ENCODE results near the gene JAZF1. TPM values are rescaled to one million over a fixed set of nuclear protein-coding genes. Genes with fewer than 3 reads are reported as not detected.

The JAZF1 gene
- polyA plus RNA-seq, 1 donor = 24.9 TPM

- DNase-seq = no peak
These were observed 15.3 kb downstream of the JAZF1 start for GRCh38 chr7:28165261-28165660.

- DNase-seq = no peak
These were observed 16.6 kb downstream of the JAZF1 start for GRCh38 chr7:28163949-28164348.

DNA sequence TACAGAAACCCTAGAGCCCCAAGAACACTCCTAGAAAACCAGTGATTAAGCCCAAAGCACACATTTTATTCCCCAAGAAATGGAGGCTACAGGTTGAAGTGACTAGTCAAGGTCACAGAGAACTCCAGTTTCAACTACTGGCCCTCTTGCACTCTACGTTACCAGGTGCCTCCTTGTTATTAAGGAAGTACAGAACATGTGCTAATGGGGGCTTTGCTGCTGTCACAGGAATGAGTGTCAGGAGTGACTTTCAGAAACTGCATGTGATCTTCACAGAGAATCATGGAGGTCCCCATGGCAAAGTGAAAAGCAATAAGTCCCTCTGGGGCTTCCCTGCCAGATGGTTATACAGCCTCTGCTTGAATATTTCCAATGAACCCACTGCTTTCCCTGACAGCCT is 19.3 kb downstream of the JAZF1 start:
- DNase-seq = no peak

GRCh38 chr7:28160551-28160991 is 20.0 kb downstream of the JAZF1 start:
- no peak for DNase-seq

DNA sequence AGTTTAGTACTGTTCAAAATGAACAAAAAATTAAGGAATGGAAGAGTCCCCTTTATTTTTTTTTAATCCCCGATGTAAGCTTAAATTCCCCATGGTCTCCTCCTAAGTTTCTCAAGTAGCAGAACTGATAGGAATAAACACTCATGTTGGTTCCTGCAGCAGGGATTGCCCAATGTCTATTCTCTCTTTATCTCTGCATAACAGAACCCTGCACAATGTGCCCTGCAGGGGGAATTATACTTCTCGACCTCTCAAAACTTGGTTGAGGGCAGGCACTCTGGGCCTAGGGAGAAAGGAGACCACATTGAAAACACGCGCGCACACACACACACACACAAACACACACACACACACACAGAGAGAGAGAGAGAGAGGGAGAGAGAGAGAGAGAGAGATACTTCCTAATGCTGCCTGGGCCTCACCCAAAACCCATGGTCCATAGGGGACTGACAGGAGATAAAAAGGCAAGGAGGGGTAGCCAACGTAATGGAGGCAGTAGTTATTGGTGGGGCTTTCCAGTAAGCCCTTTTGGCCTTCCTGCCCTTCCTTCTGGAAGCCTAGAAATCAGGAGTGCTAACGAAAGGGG is 22.7 kb downstream of the JAZF1 start:
- no peak for DNase-seq

DNA sequence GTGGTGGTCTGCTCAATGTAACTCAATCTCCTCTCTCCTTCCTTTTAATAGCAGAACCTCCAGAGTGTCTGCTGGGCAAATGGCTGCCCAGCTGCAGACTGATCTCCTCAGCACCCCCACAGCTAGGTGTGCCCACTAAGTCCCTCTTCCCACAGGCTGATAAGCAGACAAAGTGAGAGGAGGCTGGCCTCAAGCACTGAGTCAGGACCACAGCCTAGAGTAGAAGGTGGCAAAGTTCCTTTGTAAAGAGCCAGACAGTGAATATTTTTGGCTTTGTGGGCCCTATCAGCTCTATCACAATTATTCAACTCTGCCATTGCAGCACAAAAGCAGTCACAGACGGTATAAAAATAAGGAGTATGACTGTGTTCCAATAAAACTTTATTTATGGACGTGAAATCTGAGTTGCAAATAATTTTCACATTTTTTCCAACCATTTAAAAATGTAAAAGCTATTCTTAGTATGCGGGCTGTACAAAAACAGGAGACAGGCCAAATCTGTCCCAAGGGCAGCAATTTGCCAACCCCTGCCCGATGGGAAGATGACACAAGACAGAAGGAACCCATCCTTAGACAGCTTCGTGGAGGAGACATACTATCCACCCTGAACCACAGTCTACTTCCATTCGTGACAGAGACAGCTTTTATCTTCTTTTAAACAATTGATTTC is 23.4 kb downstream of the JAZF1 start:
- DNase-seq = no peak

GRCh38 chr7:28156401-28156800 is 24.2 kb downstream of the JAZF1 start:
- DNase-seq = no peak

- no peak for DNase-seq
These were observed 24.6 kb downstream of the JAZF1 start for GRCh38 chr7:28155964-28156363.

DNA sequence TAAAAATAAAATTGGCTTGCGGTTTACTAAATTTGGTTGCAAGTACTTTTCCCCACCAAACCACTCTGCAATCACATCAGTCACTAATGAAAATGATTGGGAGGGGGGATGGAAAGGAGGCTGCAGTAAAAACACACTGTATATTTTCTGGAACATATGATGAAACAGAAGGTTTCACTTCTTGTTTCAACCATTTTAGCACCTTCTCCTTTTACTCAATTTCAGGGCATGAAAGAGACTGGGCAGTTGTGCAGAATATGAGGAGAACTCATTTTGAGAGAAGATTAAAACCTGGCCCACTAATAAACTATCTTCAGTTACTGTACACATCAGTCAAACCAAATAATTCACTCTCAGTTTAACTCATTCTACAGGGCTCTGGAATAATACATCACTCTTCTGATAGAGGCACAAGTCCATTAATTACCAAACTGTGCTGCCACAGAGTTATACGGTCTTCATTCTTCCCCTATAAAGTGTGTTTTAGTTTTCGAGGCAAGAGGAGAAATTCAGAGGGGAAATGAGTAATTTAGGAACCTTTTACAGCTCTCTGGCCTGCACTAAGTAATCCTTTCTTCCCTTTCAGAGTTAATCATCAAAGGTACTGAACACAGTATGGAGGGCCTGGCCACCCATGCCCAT is 25.5 kb downstream of the JAZF1 start:
- no peak for DNase-seq

DNA sequence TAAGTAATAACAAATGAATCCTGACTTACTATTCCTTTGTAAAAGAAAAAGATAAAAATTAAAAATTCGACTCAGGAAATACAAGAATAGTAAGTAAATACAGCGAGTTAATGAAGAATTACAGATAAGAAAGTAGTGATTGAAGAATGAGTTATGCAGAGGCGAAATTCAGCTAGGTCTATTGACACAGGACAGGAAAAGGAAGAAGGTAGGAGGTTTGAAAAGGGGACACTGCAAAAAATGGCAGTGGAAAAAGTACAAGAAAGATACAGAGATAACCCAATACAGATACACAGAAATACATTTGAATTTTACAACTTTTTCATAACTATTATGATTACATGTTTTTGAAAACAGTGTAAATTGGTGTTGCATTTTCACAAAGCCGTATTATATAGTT is 28.0 kb downstream of the JAZF1 start:
- no peak for DNase-seq

DNA sequence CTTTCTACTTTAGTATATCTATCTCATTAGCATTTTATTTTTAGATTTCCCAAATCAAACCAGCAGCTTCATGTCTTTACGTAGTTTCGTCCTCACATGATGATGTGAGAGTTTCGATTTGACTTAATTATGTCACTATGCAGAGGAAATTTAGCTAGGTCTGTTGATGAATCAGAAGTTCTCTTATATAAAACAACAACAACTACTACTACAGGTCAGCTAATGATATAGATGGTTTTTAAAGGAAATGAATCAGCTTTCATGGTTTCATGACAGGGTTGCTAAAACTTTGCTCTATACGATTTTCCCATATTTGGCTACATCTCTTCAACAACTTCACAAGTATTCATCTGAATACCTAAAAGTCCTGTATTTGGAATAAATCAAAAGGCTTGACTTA is 28.6 kb downstream of the JAZF1 start:
- DNase-seq = no peak

DNA sequence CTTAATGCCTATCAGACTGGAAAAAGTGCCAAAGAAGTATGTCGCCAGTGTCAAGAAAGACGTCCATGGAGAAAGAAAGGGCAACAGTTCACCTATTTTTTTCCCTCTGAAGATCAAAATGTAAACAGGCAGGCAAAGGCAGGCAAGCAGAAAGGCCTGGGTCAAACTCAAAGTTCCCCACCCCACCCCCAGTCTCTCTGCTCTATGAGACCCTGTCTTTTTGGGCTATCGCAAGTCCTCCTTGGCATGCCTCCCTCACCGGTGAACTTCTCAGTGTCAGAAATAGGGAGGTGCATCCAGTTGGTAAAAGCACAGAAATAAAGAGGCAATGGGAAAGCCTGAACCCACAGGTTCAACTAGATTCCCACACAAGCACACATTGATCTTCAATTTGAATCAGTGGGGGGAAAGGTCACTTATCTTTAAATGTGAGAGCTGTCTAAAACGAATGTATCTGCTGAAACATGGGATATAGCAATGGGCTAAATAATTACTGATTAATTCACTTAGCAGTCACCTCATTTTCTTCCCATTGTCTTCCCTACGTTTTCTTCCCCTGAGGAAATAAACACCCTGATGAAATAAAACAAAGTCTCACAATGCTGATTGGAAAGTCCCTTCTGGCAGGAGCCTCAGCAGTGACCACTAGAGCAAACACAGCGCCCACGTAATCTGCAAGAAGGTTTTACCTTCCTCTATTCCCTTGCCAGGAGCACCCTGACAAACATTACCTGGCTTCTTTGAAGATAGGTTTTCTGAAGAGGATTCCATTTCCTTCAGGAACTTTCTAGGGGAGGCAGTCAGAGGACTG is 31.1 kb downstream of the JAZF1 start:
- DNase-seq = no peak

- DNase-seq = no peak
These were observed 34.7 kb downstream of the JAZF1 start for GRCh38 chr7:28145931-28146330.

DNA sequence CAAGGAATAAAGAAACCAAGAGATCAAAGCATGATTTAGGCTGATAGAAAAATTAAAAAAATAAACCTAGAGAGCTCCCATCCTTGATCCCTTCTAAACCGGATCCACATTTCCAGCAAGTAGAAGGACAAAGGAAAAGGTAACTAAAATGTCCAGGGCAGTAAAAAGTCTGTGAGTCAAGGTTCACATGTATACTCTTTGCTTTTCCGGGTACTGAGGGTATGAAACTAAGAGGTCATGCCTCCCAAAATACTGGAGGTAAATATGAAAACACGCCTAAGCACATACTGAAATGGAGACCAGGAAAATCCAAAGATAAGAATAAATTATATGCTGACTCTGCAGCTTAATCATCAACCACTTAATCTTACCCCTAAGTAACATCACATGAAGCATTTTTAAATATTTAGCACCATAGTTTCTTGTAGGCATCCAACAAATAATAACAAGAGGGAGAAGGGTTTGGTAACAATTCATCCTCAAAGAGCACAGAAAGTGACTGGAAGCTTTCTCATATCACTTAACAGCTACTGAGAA is 35.4 kb downstream of the JAZF1 start:
- DNase-seq = no peak

DNA sequence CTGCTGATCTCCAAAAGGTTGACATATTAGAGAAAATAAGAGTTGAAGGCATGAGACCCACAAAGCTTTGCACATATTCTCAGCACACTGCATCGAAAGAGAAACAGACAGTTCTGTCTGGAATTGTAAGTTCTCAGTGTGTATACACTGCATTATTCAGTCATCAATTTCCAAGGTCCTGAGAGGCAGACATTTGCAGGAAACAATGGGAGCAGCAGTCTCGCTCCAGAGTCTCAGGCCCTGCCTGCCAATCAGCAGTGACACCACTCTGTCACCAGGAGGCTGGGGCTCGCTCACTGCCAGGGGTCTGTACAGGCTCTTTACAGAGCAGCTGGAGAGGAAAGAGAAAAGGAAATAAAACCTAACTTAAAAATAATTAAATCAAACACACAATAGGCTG is 36.3 kb downstream of the JAZF1 start:
- DNase-seq = no peak

- no peak for DNase-seq
These were observed 37.9 kb downstream of the JAZF1 start for GRCh38 chr7:28142650-28143049.

- DNase-seq = no peak
These were observed 39.6 kb downstream of the JAZF1 start for GRCh38 chr7:28140979-28141378.

DNA sequence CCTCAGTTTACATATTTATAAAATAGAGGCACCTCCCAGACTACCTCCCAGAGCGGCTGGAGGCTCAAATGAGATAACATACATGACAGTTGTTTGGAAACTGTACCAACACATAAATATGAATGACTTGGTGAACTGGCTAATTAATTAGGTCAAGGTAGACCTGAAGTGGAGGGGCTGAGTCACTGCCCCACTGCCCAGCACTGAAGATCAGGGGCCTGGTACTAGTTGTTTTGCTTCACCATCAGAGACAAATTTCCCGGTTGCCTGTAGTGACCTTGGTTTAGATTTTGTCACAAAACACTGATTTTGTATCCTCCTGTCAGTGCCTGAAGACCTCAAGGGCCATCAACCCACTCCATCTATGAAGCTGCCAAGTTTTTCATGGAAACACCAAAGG is 41.8 kb downstream of the JAZF1 start:
- DNase-seq = no peak

- no peak for DNase-seq
These were observed 43.1 kb downstream of the JAZF1 start for GRCh38 chr7:28137463-28137862.

- no peak for DNase-seq
These were observed 43.7 kb downstream of the JAZF1 start for GRCh38 chr7:28136885-28137284.

GRCh38 chr7:28136420-28136819 is 44.2 kb downstream of the JAZF1 start:
- DNase-seq = no peak

- DNase-seq = no peak
These were observed 44.8 kb downstream of the JAZF1 start for GRCh38 chr7:28135760-28136159.

DNA sequence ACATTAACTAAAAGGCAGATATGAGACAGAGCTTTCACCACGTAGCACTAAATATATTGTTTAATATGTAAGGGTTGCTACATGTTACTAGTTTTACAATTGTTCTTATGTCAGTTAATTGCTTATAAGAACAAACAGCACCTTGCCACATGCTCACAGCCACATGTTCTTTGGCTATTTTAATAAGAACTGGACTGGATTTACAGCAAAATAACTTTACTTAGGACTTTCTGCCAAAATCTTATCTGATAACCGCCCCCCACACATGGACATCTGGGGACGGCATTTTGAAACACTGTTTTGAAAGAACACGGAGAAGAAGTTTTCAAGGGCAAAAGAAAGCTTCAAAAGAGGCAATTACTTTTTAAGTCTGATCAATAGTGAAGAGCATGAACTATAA is 45.3 kb downstream of the JAZF1 start:
- no peak for DNase-seq
